ENCODE measurements around the gene GALNT2. TPM values are rescaled to one million over a fixed set of nuclear protein-coding genes. Genes with fewer than 3 reads are reported as not detected.
A peak's percentile ranks its signal among the peaks of the same experiment; 100 is the strongest.

Gene GALNT2
- total and polyA plus RNA-seq, 2 of the 13 experiments (the other 11 are each of a cell fraction or from before 2014, with no cell fraction given): 39.3 to 39.6 TPM

DNA sequence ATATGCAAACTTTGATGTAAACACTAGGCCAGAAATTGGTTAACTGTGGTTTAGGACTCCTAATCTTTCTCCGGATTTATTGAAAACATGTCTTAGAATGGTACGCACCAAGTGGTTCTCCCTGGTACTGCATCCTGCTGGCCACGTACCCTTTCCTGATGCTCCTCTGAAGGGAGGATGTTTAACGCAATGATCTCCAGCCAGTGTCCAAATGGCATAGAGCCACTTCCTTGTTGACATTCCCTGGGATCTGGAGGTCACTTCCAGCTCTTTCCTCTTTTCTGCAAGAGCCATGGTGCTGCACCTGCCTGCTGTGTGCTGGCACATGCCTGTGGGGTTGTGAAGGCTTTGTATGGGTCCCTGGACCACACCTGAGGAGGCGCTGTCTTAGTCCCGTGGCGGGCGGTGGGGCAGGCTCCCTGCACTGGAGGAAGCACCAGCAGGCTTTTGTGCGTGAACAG is 53.9 kb downstream of the GALNT2 start (continued):
- TF ChIP-seq, protein P1, sequence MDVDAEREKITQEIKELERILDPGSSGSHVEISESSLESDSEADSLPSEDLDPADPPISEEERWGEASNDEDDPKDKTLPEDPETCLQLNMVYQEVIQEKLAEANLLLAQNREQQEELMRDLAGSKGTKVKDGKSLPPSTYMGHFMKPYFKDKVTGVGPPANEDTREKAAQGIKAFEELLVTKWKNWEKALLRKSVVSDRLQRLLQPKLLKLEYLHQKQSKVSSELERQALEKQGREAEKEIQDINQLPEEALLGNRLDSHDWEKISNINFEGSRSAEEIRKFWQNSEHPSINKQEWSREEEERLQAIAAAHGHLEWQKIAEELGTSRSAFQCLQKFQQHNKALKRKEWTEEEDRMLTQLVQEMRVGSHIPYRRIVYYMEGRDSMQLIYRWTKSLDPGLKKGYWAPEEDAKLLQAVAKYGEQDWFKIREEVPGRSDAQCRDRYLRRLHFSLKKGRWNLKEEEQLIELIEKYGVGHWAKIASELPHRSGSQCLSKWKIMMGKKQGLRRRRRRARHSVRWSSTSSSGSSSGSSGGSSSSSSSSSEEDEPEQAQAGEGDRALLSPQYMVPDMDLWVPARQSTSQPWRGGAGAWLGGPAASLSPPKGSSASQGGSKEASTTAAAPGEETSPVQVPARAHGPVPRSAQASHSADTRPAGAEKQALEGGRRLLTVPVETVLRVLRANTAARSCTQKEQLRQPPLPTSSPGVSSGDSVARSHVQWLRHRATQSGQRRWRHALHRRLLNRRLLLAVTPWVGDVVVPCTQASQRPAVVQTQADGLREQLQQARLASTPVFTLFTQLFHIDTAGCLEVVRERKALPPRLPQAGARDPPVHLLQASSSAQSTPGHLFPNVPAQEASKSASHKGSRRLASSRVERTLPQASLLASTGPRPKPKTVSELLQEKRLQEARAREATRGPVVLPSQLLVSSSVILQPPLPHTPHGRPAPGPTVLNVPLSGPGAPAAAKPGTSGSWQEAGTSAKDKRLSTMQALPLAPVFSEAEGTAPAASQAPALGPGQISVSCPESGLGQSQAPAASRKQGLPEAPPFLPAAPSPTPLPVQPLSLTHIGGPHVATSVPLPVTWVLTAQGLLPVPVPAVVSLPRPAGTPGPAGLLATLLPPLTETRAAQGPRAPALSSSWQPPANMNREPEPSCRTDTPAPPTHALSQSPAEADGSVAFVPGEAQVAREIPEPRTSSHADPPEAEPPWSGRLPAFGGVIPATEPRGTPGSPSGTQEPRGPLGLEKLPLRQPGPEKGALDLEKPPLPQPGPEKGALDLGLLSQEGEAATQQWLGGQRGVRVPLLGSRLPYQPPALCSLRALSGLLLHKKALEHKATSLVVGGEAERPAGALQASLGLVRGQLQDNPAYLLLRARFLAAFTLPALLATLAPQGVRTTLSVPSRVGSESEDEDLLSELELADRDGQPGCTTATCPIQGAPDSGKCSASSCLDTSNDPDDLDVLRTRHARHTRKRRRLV (CRISPR knock-in tag; IDR thresholded peaks at IDR 0.05): no peak
- TF ChIP-seq ZFYVE20 (CRISPR knock-in tag; IDR thresholded peaks at IDR 0.05; ENCODE audit: borderline replicate concordance, low read depth) (no peak), ZNF644 (CRISPR knock-in tag; IDR thresholded peaks at IDR 0.05; ENCODE audit: low read depth) (peak; percentile 65; the same call in 1 of the 2 replicates), MATR3 (CRISPR knock-in tag; IDR thresholded peaks at IDR 0.05) (no peak), ZNF136 (CRISPR knock-in tag; IDR thresholded peaks at IDR 0.05; ENCODE audit: low read depth) (no peak), SNRNP70 (IDR thresholded peaks at IDR 0.05; ENCODE audit: low read depth, low read length) (no peak)
- TF ChIP-seq, protein P2, sequence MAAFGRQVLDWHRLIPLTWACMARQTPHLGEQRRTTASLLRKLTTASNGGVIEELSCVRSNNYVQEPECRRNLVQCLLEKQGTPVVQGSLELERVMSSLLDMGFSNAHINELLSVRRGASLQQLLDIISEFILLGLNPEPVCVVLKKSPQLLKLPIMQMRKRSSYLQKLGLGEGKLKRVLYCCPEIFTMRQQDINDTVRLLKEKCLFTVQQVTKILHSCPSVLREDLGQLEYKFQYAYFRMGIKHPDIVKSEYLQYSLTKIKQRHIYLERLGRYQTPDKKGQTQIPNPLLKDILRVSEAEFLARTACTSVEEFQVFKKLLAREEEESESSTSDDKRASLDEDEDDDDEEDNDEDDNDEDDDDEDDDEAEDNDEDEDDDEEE (CRISPR knock-in tag; IDR thresholded peaks at IDR 0.05): no peak
- TF ChIP-seq, protein P3, sequence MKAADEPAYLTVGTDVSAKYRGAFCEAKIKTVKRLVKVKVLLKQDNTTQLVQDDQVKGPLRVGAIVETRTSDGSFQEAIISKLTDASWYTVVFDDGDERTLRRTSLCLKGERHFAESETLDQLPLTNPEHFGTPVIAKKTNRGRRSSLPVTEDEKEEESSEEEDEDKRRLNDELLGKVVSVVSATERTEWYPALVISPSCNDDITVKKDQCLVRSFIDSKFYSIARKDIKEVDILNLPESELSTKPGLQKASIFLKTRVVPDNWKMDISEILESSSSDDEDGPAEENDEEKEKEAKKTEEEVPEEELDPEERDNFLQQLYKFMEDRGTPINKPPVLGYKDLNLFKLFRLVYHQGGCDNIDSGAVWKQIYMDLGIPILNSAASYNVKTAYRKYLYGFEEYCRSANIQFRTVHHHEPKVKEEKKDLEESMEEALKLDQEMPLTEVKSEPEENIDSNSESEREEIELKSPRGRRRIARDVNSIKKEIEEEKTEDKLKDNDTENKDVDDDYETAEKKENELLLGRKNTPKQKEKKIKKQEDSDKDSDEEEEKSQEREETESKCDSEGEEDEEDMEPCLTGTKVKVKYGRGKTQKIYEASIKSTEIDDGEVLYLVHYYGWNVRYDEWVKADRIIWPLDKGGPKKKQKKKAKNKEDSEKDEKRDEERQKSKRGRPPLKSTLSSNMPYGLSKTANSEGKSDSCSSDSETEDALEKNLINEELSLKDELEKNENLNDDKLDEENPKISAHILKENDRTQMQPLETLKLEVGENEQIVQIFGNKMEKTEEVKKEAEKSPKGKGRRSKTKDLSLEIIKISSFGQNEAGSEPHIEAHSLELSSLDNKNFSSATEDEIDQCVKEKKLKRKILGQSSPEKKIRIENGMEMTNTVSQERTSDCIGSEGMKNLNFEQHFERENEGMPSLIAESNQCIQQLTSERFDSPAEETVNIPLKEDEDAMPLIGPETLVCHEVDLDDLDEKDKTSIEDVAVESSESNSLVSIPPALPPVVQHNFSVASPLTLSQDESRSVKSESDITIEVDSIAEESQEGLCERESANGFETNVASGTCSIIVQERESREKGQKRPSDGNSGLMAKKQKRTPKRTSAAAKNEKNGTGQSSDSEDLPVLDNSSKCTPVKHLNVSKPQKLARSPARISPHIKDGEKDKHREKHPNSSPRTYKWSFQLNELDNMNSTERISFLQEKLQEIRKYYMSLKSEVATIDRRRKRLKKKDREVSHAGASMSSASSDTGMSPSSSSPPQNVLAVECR (CRISPR knock-in tag; IDR thresholded peaks at IDR 0.05; ENCODE audit: borderline replicate concordance): peak; percentile 19; the same call in 1 of the 2 replicates
- TF ChIP-seq, protein P4, sequence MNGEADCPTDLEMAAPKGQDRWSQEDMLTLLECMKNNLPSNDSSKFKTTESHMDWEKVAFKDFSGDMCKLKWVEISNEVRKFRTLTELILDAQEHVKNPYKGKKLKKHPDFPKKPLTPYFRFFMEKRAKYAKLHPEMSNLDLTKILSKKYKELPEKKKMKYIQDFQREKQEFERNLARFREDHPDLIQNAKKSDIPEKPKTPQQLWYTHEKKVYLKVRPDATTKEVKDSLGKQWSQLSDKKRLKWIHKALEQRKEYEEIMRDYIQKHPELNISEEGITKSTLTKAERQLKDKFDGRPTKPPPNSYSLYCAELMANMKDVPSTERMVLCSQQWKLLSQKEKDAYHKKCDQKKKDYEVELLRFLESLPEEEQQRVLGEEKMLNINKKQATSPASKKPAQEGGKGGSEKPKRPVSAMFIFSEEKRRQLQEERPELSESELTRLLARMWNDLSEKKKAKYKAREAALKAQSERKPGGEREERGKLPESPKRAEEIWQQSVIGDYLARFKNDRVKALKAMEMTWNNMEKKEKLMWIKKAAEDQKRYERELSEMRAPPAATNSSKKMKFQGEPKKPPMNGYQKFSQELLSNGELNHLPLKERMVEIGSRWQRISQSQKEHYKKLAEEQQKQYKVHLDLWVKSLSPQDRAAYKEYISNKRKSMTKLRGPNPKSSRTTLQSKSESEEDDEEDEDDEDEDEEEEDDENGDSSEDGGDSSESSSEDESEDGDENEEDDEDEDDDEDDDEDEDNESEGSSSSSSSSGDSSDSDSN (CRISPR knock-in tag; IDR thresholded peaks at IDR 0.05): 0 out of 2 replicates have a peak, but pooled peaks have one; percentile 17
- TF ChIP-seq, protein P5, sequence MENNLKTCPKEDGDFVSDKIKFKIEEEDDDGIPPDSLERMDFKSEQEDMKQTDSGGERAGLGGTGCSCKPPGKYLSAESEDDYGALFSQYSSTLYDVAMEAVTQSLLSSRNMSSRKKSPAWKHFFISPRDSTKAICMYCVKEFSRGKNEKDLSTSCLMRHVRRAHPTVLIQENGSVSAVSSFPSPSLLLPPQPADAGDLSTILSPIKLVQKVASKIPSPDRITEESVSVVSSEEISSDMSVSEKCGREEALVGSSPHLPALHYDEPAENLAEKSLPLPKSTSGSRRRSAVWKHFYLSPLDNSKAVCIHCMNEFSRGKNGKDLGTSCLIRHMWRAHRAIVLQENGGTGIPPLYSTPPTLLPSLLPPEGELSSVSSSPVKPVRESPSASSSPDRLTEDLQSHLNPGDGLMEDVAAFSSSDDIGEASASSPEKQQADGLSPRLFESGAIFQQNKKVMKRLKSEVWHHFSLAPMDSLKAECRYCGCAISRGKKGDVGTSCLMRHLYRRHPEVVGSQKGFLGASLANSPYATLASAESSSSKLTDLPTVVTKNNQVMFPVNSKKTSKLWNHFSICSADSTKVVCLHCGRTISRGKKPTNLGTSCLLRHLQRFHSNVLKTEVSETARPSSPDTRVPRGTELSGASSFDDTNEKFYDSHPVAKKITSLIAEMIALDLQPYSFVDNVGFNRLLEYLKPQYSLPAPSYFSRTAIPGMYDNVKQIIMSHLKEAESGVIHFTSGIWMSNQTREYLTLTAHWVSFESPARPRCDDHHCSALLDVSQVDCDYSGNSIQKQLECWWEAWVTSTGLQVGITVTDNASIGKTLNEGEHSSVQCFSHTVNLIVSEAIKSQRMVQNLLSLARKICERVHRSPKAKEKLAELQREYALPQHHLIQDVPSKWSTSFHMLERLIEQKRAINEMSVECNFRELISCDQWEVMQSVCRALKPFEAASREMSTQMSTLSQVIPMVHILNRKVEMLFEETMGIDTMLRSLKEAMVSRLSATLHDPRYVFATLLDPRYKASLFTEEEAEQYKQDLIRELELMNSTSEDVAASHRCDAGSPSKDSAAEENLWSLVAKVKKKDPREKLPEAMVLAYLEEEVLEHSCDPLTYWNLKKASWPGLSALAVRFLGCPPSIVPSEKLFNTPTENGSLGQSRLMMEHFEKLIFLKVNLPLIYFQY (CRISPR knock-in tag; IDR thresholded peaks at IDR 0.05; ENCODE audit: borderline replicate concordance): no peak

Data from HepG2 (cell line).